Measurements from ENCODE around the gene ACTG1. TPM values are rescaled to one million over a fixed set of nuclear protein-coding genes. Genes with fewer than 3 reads are reported as not detected.

ACTG1 gene
- total RNA-seq, 1 experiment from 2014 or later = 1,461 TPM

GRCh38 chr17:81544281-81544974 is 31.8 kb upstream of the ACTG1 start:
- ChIA-PET POLR2A (interaction anchor here (1.3 kb wide), 1 partner anchor 8 kb away, joined by 5 read pairs; the partner anchor contains the start of gene FAAP100), CTCF (interaction anchor here (0.5 kb wide), 1 partner anchor 1202 kb away, joined by 3 read pairs; no protein-coding TSS in a partner anchor)
- peaks cover 29% of the 10 kb centered on the region for H3K36me3 Mint-ChIP-seq (ENCODE audit: insufficient read depth, unreplicated experiment)
- H3K4me3 Mint-ChIP-seq (ENCODE audit: unreplicated experiment) = no peak overlapping the region
- TF ChIP-seq CTCF (IDR thresholded peaks at IDR 0.05; ENCODE audit: unreplicated experiment) = no peak
- intact Hi-C loops (cut with micrococcal nuclease) = no loop called here
- no TSS peak for BruUV-seq (replicated peaks)
- no peaks in the 10 kb centered on the region for H3K4me1 Mint-ChIP-seq (ENCODE audit: insufficient read depth, unreplicated experiment)
- no peak overlapping the region for H3K27ac Mint-ChIP-seq (ENCODE audit: low read depth, unreplicated experiment)
- H3K9me3 Mint-ChIP-seq (ENCODE audit: unreplicated experiment) = no peaks in the 10 kb centered on the region
- DNase-seq (ENCODE audit: unreplicated experiment) = no peak
- H3K27me3 Mint-ChIP-seq (ENCODE audit: insufficient read depth, unreplicated experiment) = no peaks in the 10 kb centered on the region

GRCh38 chr17:81543756-81544155 is 31.2 kb upstream of the ACTG1 start:
- Mint-ChIP-seq H3K27me3 (ENCODE audit: insufficient read depth, unreplicated experiment) (no peaks in the 10 kb centered on the region), H3K27ac (ENCODE audit: low read depth, unreplicated experiment) (no peak overlapping the region), H3K4me3 (ENCODE audit: unreplicated experiment) (no peak overlapping the region), H3K36me3 (ENCODE audit: insufficient read depth, unreplicated experiment) (peaks cover 22% of the 10 kb centered on the region), H3K9me3 (ENCODE audit: unreplicated experiment) (no peaks in the 10 kb centered on the region), H3K4me1 (ENCODE audit: insufficient read depth, unreplicated experiment) (no peaks in the 10 kb centered on the region)
- CTCF ChIA-PET = interaction anchor here (0.5 kb wide), 1 partner anchor 1202 kb away, joined by 3 read pairs; no protein-coding TSS in a partner anchor
- intact Hi-C loops (cut with micrococcal nuclease) = no loop called here
- POLR2A ChIA-PET = interaction anchor here (1.3 kb wide), 1 partner anchor 9 kb away, joined by 5 read pairs; the partner anchor contains the start of gene FAAP100
- no peak for TF ChIP-seq CTCF (IDR thresholded peaks at IDR 0.05; ENCODE audit: unreplicated experiment)
- no peak for DNase-seq (ENCODE audit: unreplicated experiment)
- BruUV-seq (replicated peaks) = no TSS peak

- Mint-ChIP-seq H3K36me3 (ENCODE audit: insufficient read depth, unreplicated experiment) (peaks cover 18% of the 10 kb centered on the region), H3K27ac (ENCODE audit: low read depth, unreplicated experiment) (no peak overlapping the region), H3K9me3 (ENCODE audit: unreplicated experiment) (no peaks in the 10 kb centered on the region), H3K27me3 (ENCODE audit: insufficient read depth, unreplicated experiment) (no peaks in the 10 kb centered on the region), H3K4me1 (ENCODE audit: insufficient read depth, unreplicated experiment) (no peaks in the 10 kb centered on the region), H3K4me3 (ENCODE audit: unreplicated experiment) (no peak overlapping the region)
- ChIA-PET POLR2A (interaction anchor here (1.3 kb wide), 1 partner anchor 9 kb away, joined by 5 read pairs; the partner anchor contains the start of gene FAAP100), CTCF (interaction anchor here (0.5 kb wide), 1 partner anchor 274 kb away, joined by 3 read pairs; no protein-coding TSS in a partner anchor)
- no TSS peak for BruUV-seq (replicated peaks)
- no peak for DNase-seq (ENCODE audit: unreplicated experiment)
- intact Hi-C loops (cut with micrococcal nuclease) = no loop called here
- TF ChIP-seq CTCF (IDR thresholded peaks at IDR 0.05; ENCODE audit: unreplicated experiment) = no peak
Measured at GRCh38 chr17:81543339-81543675, 30.7 kb upstream of the ACTG1 start.

GRCh38 chr17:81542431-81543338 is 30.1 kb upstream of the ACTG1 start:
- CTCF ChIA-PET = interaction anchor here (0.5 kb wide), 1 partner anchor 275 kb away, joined by 3 read pairs; no protein-coding TSS in a partner anchor
- no peak for TF ChIP-seq CTCF (IDR thresholded peaks at IDR 0.05; ENCODE audit: unreplicated experiment)
- Mint-ChIP-seq H3K9me3 (ENCODE audit: unreplicated experiment) (no peaks in the 10 kb centered on the region), H3K27ac (ENCODE audit: low read depth, unreplicated experiment) (no peak overlapping the region), H3K4me3 (ENCODE audit: unreplicated experiment) (no peak overlapping the region), H3K27me3 (ENCODE audit: insufficient read depth, unreplicated experiment) (no peaks in the 10 kb centered on the region), H3K36me3 (ENCODE audit: insufficient read depth, unreplicated experiment) (peaks cover 14% of the 10 kb centered on the region), H3K4me1 (ENCODE audit: insufficient read depth, unreplicated experiment) (no peaks in the 10 kb centered on the region)
- no TSS peak for BruUV-seq (replicated peaks)
- intact Hi-C loops (cut with micrococcal nuclease) = no loop called here
- no peak for DNase-seq (ENCODE audit: unreplicated experiment)
- POLR2A ChIA-PET = interaction anchor here (1.3 kb wide), 1 partner anchor 10 kb away, joined by 5 read pairs; the partner anchor contains the start of gene FAAP100
